WI38 (cell line): ENCODE data around the gene CCDC124.
A peak's percentile ranks its signal among the peaks of the same experiment; 100 is the strongest.

Source experiments
- H3K4me3 ChIP-seq: 2 replicates; pipeline ENCODE4 v1.5.1; 2011; ENCODE audit warnings: low read depth, mild to moderate bottlenecking, control low read depth, low read length
- CTCF ChIP-seq: IDR thresholded peaks from 2 replicates; pipeline ENCODE4 v1.5.1; 2012; ENCODE audit warnings: low read depth, mild to moderate bottlenecking, control low read depth, low read length

Gene CCDC124

GRCh38 chr19:17947815-17948513, 15.1 kb downstream of the CCDC124 start:
- peak overlapping the region; percentile 51 for H3K4me3 ChIP-seq
- no peak for TF ChIP-seq CTCF

GRCh38 chr19:17948514-17948900, 15.7 kb downstream of the CCDC124 start:
- peak overlapping the region; percentile 41 for H3K4me3 ChIP-seq
- no peak for TF ChIP-seq CTCF

GRCh38 chr19:17948931-17949930, 16.4 kb downstream of the CCDC124 start:
- peak overlapping the region; percentile 41; the same call in 1 of the 2 replicates for H3K4me3 ChIP-seq
- no peak for TF ChIP-seq CTCF

- no peak overlapping the region for H3K4me3 ChIP-seq
- TF ChIP-seq CTCF = no peak
These were observed 17.1 kb downstream of the CCDC124 start for GRCh38 chr19:17949956-17950309.

GRCh38 chr19:17950310-17951156, 17.7 kb downstream of the CCDC124 start:
- no peak overlapping the region for H3K4me3 ChIP-seq

More at GRCh38 chr19:17950310-17951156, 17.7 kb downstream of the CCDC124 start:
- TF ChIP-seq CTCF = no peak
